Measurements from ENCODE around the gene GSE1.

Gene GSE1

DNA sequence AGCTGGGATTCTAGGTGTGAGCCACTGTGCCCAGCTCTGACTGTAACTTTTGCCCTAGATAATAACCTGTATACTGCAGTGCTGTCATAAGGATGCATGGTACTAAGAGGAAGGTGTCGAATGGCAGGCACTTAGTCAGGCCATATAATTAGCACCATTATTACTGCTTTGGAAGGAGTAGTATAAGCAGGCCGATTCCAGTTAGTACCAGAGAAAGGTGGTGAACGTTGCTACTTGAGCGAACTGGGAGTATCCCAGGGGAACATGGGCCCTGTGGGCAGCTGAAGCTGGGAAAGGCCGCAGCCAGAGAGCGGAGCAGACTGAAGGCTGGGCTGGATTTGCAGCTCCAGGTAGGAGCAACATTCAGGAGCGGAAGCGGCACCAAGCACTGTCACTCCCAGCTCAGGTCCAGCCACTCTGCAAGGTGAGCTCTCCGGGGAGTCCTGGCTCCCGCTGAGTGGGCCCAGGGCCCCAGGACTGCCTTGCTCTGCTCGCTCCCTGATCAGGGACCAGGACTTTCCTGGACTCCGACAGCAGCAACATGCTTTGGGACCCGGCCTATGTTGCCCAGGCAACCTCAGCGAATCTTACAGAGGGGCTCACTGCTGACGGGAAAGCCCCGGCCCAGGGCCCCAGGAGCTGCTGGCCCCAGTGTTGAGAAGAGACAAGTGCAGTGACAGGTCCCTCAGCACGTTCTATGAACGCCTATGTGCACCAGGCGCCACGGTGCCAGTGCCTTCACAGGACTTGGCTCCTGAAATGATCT is 109.2 kb downstream of the GSE1 start:
- no peak for DNase-seq (ENCODE audit: low spot score in 2 of 2)

DNA sequence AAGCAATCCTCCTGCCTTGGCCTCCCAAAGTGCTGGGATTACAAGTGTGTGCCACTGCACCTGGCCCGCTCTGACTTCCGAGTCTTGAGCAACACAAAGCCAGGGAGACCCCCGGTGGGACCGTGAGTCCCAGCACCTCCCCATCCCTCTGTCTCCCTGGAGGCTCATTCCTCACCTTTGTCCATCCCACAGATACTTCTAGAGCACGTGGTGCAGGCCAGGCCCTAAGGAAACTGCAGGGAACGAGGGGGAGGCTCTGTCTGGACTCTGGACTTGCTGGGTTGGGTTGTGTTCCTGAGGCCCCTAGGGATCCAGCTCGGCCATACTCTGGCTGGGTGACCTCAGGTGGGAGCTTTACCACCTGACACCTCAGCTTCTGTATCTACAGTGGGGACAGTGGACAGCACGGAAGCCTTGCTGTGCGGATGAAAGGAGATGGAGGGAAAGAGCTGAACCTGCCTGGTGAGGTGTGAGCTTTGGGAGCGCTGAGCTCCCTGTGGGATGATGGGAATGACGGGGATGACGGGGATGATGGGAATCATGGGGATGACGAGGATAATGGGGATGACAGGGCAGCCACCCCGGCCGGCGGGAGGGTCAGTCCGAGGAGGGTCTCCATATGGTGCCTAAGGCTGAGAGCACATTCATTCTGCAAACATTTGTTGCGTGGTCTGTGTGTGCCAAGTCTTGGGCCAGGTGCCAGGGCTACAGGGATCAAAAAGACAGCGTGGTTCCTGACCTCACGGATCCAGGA is 111.2 kb downstream of the GSE1 start:
- in situ Hi-C loops (cut with MboI; ENCODE audit: low sequenced_read_pairs): no loop called here
- DNase-seq (ENCODE audit: low spot score in 2 of 2): no peak
- no peaks in the 10 kb centered on the region for H3K9me3 ChIP-seq
- H3K27me3 ChIP-seq (ENCODE audit: low read depth): no peaks in the 10 kb centered on the region
- H3K36me3 ChIP-seq (replicated peaks): no peaks in the 10 kb centered on the region
- H3K4me3 ChIP-seq: no peak overlapping the region
- H3K4me1 ChIP-seq: no peaks in the 10 kb centered on the region

More for the DNA sequence above, 109.2 kb downstream of the GSE1 start:
- Histone ChIP-seq H3K27me3 (ENCODE audit: low read depth) (no peaks in the 10 kb centered on the region), H3K36me3 (replicated peaks) (no peaks in the 10 kb centered on the region), H3K4me3 (no peak overlapping the region), H3K4me1 (no peaks in the 10 kb centered on the region), H3K9me3 (no peaks in the 10 kb centered on the region)
- in situ Hi-C loops (cut with MboI; ENCODE audit: low sequenced_read_pairs): no loop called here

DNA sequence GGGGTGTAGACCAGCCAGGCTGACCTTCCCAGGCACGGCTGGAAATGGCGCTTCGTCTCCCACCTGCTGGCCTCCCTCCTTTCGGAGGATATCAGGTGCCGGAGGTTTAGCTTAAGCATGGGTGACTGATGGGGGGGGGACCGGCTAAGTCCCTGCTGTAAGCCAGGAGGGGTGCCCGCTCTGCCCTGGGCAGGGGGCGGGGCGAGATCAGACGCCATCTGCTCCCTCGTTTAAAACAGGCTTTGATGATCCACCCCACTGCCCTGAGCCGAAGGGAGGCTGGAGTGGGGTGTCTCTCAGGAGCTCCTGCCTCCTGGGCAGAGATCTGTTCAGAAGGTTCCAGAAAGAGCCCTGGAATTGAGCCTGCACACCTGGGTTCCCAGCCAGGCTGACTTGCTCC is 111.8 kb downstream of the GSE1 start:
- in situ Hi-C loops (cut with MboI; ENCODE audit: low sequenced_read_pairs): no loop called here
- no peak for DNase-seq (ENCODE audit: low spot score in 2 of 2)
- H3K36me3 ChIP-seq (replicated peaks): no peaks in the 10 kb centered on the region
- H3K4me1 ChIP-seq: no peaks in the 10 kb centered on the region
- no peak overlapping the region for H3K4me3 ChIP-seq
- no peaks in the 10 kb centered on the region for H3K27me3 ChIP-seq (ENCODE audit: low read depth)
- H3K9me3 ChIP-seq: no peaks in the 10 kb centered on the region

Data from HAP-1 (cell line).